22Rv1 (cell line): ENCODE measurements around the gene CDC14B.

Experiments used
- H3K27ac ChIP-seq: fragments of 450-650 bp; 2 replicates; pipeline ENCODE4 v1.5.1; 2017
- CTCF ChIP-seq: fragments of 450-650 bp; IDR thresholded peaks from 2 replicates; pipeline ENCODE4 v1.5.1; 2017; ENCODE audit warnings: mild to moderate bottlenecking
- ZFX ChIP-seq: fragments of 450-650 bp; IDR thresholded peaks from 2 replicates; pipeline ENCODE4 v1.6.1; 2017; ENCODE audit warnings: antibody characterized with exemption, borderline replicate concordance

The CDC14B gene

GRCh38 chr9:96491079-96491879 is 128.4 kb downstream of the CDC14B start:
- no peak overlapping the region for H3K27ac ChIP-seq
- TF ChIP-seq CTCF (no peak), ZFX (no peak)

GRCh38 chr9:96490534-96491078 is 129.0 kb downstream of the CDC14B start:
- H3K27ac ChIP-seq = no peak overlapping the region
- TF ChIP-seq ZFX = no peak
- TF ChIP-seq CTCF = no peak

- no peak overlapping the region for H3K27ac ChIP-seq
- no peak for TF ChIP-seq CTCF
- TF ChIP-seq ZFX = no peak
Measured at GRCh38 chr9:96489482-96489979, 130.1 kb downstream of the CDC14B start.

- H3K27ac ChIP-seq = no peak overlapping the region
- TF ChIP-seq ZFX = no peak
- TF ChIP-seq CTCF = no peak
Measured at GRCh38 chr9:96487949-96488348, 131.7 kb downstream of the CDC14B start.

GRCh38 chr9:96487029-96487396 is 132.6 kb downstream of the CDC14B start:
- H3K27ac ChIP-seq = no peak overlapping the region
- TF ChIP-seq CTCF = no peak
- no peak for TF ChIP-seq ZFX

GRCh38 chr9:96486386-96487028 is 133.1 kb downstream of the CDC14B start:
- H3K27ac ChIP-seq = no peak overlapping the region
- TF ChIP-seq ZFX = no peak
- TF ChIP-seq CTCF = no peak

- H3K27ac ChIP-seq = no peak overlapping the region
- TF ChIP-seq ZFX = no peak
- no peak for TF ChIP-seq CTCF
Measured at GRCh38 chr9:96485280-96485679, 134.4 kb downstream of the CDC14B start.
